SK-N-SH treated with all-trans-retinoic acid at 6 μM for 48 hours (cell line): ENCODE data around the gene NTMT1.
"Not testable (repeated sequence)": the region's sequence is repeated elsewhere in the genome, so short reads cannot be mapped to it uniquely, and the experiment has no call there.

Source experiments
- ATAC-seq: fragments of 200-7000 bp; cut with Tn5 transposase; 3 replicates; pipeline ENCODE4 v1.9.1; 2020; ENCODE audit warnings: mild to moderate bottlenecking, moderate library complexity
- ARNTL ChIP-seq: fragments of 450-650 bp; formaldehyde crosslinking; IDR thresholded peaks from 2 replicates; pipeline ENCODE4 v1.5.0; 2020; ENCODE audit warnings: low read depth, mild to moderate bottlenecking, moderate library complexity, borderline replicate concordance
- CSDC2 ChIP-seq: fragments of 250-450 bp; sonication (Bioruptor Pico); IDR thresholded peaks from 2 replicates; pipeline ENCODE4 v1.5.0; 2020; ENCODE audit warnings: mild to moderate bottlenecking, moderate library complexity
- ESRRG ChIP-seq: fragments of 250-450 bp; sonication (Bioruptor Pico); IDR thresholded peaks from 2 replicates; pipeline ENCODE4 v1.6.1; 2021; ENCODE audit warnings: mild to moderate bottlenecking
- GLIS3 ChIP-seq: fragments of 250-450 bp; sonication (Bioruptor Pico); IDR thresholded peaks from 2 replicates; pipeline ENCODE4 v1.5.0; 2020; ENCODE audit warnings: mild to moderate bottlenecking, moderate library complexity
- ISL1 ChIP-seq: fragments of 250-450 bp; sonication (Bioruptor Pico); IDR thresholded peaks from 2 replicates; pipeline ENCODE4 v2.1.2; 2022; ENCODE audit warnings: mild to moderate bottlenecking, moderate library complexity
- PATZ1 ChIP-seq: fragments of 250-450 bp; sonication (Bioruptor Pico); IDR thresholded peaks from 2 replicates; pipeline ENCODE4 v1.8.0; 2020; ENCODE audit warnings: mild to moderate bottlenecking, moderate library complexity, borderline replicate concordance
- POU6F1 ChIP-seq: fragments of 250-450 bp; sonication (Bioruptor Pico); IDR thresholded peaks from 2 replicates; pipeline ENCODE4 v1.8.0; 2021; ENCODE audit warnings: low read depth, mild to moderate bottlenecking, moderate library complexity, borderline replicate concordance
- PPARA ChIP-seq: fragments of 250-450 bp; sonication (Bioruptor Pico); IDR thresholded peaks from 2 replicates; pipeline ENCODE4 v1.5.0; 2020; ENCODE audit warnings: mild to moderate bottlenecking, borderline replicate concordance
- RARB ChIP-seq: fragments of 250-450 bp; sonication (Bioruptor Pico); IDR thresholded peaks from 2 replicates; pipeline ENCODE4 v1.8.0; 2021; ENCODE audit warnings: mild to moderate bottlenecking, moderate library complexity
- SNAI2 ChIP-seq: fragments of 250-450 bp; sonication (Bioruptor Pico); IDR thresholded peaks from 2 replicates; pipeline ENCODE4 v1.5.0; 2020; ENCODE audit warnings: mild to moderate bottlenecking, moderate library complexity
- TCF4 ChIP-seq: fragments of 250-450 bp; sonication (Bioruptor Pico); IDR thresholded peaks from 2 replicates; pipeline ENCODE4 v1.8.0; 2021; ENCODE audit warnings: mild to moderate bottlenecking, moderate library complexity, borderline replicate concordance
- TOX ChIP-seq: fragments of 250-450 bp; sonication (Bioruptor Pico); IDR thresholded peaks from 2 replicates; pipeline ENCODE4 v1.8.0; 2021; ENCODE audit warnings: mild to moderate bottlenecking, moderate library complexity, borderline replicate concordance
- TSHZ2 ChIP-seq: fragments of 250-450 bp; sonication (Bioruptor Pico); IDR thresholded peaks from 2 replicates; pipeline ENCODE4 v1.5.0; 2020; ENCODE audit warnings: mild to moderate bottlenecking, moderate library complexity
- ZC3H10 ChIP-seq: fragments of 250-450 bp; sonication (Bioruptor Pico); IDR thresholded peaks from 2 replicates; pipeline ENCODE4 v1.5.1; 2021; ENCODE audit warnings: mild to moderate bottlenecking, moderate library complexity
- ZFP3 ChIP-seq: fragments of 250-450 bp; sonication (Bioruptor Pico); IDR thresholded peaks from 2 replicates; pipeline ENCODE4 v1.5.0; 2020; ENCODE audit warnings: mild to moderate bottlenecking, moderate library complexity
- ZFP30 ChIP-seq: fragments of 450-650 bp; formaldehyde crosslinking; IDR thresholded peaks from 2 replicates; pipeline ENCODE4 v1.5.0; 2022; ENCODE audit warnings: mild to moderate bottlenecking, moderate library complexity
- ZNF565 ChIP-seq: fragments of 450-650 bp; formaldehyde crosslinking; conservative IDR thresholded peaks from 2 replicates; pipeline ENCODE4 v1.5.0; 2020; ENCODE audit warnings: low read depth, mild to moderate bottlenecking, moderate library complexity
- ZNF70 ChIP-seq: fragments of 450-650 bp; formaldehyde crosslinking; IDR thresholded peaks from 2 replicates; pipeline ENCODE4 v1.5.0; 2020; ENCODE audit warnings: mild to moderate bottlenecking, moderate library complexity
- TF ChIP-seq, protein P1 (sequence below): fragments of 250-450 bp; sonication (Bioruptor Pico); IDR thresholded peaks from 2 replicates; pipeline ENCODE4 v1.5.1; 2021; ENCODE audit warnings: mild to moderate bottlenecking, moderate library complexity

NTMT1 gene

DNA sequence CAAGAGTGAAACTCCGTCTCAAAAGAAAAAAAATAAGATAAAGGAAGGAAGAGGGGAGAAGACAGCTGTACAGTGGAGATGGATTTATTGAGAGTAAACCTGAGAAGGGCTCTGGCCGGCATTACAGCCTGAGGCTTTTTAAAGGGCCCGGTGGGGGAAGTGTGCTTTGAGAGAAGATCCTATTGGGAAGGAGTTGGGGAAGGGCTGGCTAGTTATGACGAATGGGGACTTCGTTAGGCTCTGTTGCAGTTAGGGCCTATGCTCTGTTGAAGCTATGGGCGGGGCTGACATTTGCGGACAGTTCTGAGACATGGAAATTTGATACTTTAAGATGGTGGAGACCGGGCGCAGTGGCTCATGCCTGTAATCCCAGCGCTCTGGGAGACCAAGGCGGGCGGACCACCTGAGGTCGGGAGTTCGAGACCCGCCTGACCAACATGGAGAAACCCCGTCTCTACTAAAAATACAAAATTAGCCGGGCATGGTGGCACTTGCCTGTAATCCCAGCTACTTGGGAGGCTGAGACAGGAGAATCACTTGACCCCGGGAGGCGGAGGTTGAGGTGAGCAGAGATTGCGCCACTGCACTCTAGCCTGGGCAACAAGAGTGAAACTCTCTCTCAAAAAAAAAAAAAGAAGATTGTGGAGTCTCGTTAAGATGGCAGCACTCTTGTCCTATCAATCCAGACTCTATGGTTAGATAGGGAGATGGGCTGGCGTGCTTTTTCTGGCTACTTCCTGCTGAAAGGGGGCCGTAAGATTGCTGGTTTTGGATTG, 38.3 kb upstream of the NTMT1 start:
- TF ChIP-seq TOX (CRISPR knock-in tag): no peak
- no peak for TF ChIP-seq ZNF70 (CRISPR knock-in tag)
- no peak for TF ChIP-seq ISL1 (CRISPR knock-in tag)
- no peak for TF ChIP-seq CSDC2 (CRISPR knock-in tag)
- TF ChIP-seq ZFP3: no peak
- no peak for TF ChIP-seq ZNF565 (CRISPR knock-in tag)

GRCh38 chr9:129590466-129590865, 35.5 kb upstream of the NTMT1 start:
- no peak for ATAC-seq
- no peak for TF ChIP-seq ZNF70 (CRISPR knock-in tag)

More for the DNA sequence above, 38.3 kb upstream of the NTMT1 start:
- ATAC-seq: no peak

- TF ChIP-seq ISL1 (CRISPR knock-in tag) (no peak), PPARA (CRISPR knock-in tag) (no peak), TOX (CRISPR knock-in tag) (no peak), CSDC2 (CRISPR knock-in tag) (no peak), TCF4 (CRISPR knock-in tag) (no peak), SNAI2 (CRISPR knock-in tag) (no peak), ARNTL (CRISPR knock-in tag) (no peak), ESRRG (CRISPR knock-in tag) (no peak), TSHZ2 (no peak), ZNF70 (CRISPR knock-in tag) (no peak), ZFP30 (CRISPR knock-in tag) (no peak), ZNF565 (CRISPR knock-in tag) (no peak), ZFP3 (no peak), ZC3H10 (CRISPR knock-in tag) (no peak), POU6F1 (CRISPR knock-in tag) (no peak), RARB (CRISPR knock-in tag) (no peak)
- TF ChIP-seq, protein P1, sequence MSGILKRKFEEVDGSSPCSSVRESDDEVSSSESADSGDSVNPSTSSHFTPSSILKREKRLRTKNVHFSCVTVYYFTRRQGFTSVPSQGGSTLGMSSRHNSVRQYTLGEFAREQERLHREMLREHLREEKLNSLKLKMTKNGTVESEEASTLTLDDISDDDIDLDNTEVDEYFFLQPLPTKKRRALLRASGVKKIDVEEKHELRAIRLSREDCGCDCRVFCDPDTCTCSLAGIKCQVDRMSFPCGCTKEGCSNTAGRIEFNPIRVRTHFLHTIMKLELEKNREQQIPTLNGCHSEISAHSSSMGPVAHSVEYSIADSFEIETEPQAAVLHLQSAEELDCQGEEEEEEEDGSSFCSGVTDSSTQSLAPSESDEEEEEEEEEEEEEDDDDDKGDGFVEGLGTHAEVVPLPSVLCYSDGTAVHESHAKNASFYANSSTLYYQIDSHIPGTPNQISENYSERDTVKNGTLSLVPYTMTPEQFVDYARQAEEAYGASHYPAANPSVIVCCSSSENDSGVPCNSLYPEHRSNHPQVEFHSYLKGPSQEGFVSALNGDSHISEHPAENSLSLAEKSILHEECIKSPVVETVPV (CRISPR knock-in tag): no peak
- ATAC-seq: no peak
Observed at GRCh38 chr9:129591916-129592315, 34.0 kb upstream of the NTMT1 start.

- not testable (repeated sequence) for ATAC-seq
Observed at GRCh38 chr9:129592790-129593189, 33.2 kb upstream of the NTMT1 start.

DNA sequence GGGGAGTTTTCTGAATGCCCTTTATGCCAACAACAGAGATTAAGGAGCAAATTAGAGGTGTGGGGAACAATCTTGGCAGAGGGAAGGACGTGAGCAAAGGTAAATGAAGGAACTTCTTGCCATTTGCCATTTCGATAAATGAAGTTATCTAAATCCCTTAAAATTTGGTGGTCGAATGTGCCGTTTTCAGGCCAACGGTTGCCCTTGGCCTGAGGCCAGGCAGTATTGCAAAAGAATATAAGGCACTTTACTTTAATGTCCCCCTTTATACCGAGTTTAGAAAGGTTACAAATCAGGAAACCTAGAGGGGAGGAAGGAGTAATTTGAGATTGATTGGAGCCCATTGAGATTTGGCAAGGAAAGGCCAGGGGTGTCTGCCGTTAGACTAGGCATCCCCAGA, 31.3 kb upstream of the NTMT1 start:
- ATAC-seq: no peak

More for the DNA sequence above, 31.3 kb upstream of the NTMT1 start:
- no peak for TF ChIP-seq PATZ1 (CRISPR knock-in tag)
- no peak for TF ChIP-seq ZFP3
- TF ChIP-seq PPARA (CRISPR knock-in tag): no peak
- no peak for TF ChIP-seq ISL1 (CRISPR knock-in tag)
- no peak for TF ChIP-seq TOX (CRISPR knock-in tag)
- no peak for TF ChIP-seq GLIS3
- TF ChIP-seq ESRRG (CRISPR knock-in tag): no peak
- no peak for TF ChIP-seq ZNF565 (CRISPR knock-in tag)
- TF ChIP-seq ZNF70 (CRISPR knock-in tag): no peak
- no peak for TF ChIP-seq ARNTL (CRISPR knock-in tag)
- no peak for TF ChIP-seq TCF4 (CRISPR knock-in tag)
- TF ChIP-seq CSDC2 (CRISPR knock-in tag): no peak
- TF ChIP-seq SNAI2 (CRISPR knock-in tag): no peak
- no peak for TF ChIP-seq ZC3H10 (CRISPR knock-in tag)
- TF ChIP-seq POU6F1 (CRISPR knock-in tag): no peak
- no peak for TF ChIP-seq ZFP30 (CRISPR knock-in tag)
- no peak for TF ChIP-seq RARB (CRISPR knock-in tag)
